GF-D8 (cell line): ENCODE measurements around the gene MKKS.

Source experiments
- DNase-seq: peaks from one replicate; lab custom pipeline; 2025; lab: John Stamatoyannopoulos, UW

The MKKS gene

DNA sequence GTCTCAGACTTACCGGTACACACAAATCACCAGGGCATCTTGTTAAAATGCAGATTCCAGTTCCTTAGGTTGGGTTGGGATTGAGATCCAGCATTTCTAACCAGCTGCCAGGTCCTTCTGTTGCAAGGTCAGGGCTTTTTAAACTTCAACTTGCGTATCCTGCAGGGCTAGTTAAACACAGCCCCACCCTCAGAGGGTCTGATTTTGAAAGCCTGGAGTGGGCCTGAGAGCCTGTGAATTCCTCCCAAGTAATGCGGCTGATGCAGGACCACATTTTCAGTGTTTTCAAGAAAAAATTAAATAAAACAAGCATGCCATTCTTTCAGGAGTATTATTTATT lies 65.3 kb downstream of the MKKS start:
- no peak for DNase-seq

DNA sequence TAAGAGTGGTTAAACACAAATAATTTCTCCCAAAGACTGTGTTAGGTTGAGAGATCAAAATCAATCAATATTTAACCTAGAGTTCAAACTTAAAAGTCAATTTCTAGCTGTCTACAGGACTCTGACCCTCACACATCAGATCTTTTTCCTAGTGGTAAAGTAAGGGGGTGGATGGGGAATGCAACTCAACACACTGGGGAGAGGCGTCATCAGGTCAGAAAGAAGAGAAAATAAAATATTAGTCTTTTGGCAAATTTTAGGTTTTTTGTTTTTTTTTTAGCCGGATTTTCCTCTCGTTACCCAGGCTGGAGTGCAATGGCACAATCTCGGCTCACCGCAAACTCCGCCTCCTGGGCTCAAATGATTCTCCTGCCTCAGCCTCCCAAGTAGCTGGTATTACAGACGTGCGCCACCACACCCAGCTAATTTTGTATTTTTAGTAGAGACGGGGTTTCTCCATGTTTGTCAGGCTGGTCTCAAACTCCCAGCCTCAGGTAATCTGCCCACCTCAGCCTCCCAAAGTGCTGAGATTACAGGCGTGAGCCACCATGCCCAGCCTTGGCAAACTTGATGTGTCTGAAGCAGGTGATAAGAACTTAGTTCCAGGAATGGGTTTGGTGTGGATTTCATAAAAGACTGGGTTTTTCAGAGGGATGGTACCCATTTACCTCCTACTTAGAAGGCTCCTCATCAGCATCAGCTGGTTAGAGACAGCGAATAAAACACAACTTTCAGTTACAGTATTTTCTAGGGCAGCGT lies 65.9 kb downstream of the MKKS start:
- no peak for DNase-seq

GRCh38 chr20:10367693-10367942 lies 66.4 kb downstream of the MKKS start:
- DNase-seq: no peak

- no peak for DNase-seq
Measured at GRCh38 chr20:10366898-10367692, 66.9 kb downstream of the MKKS start.

DNA sequence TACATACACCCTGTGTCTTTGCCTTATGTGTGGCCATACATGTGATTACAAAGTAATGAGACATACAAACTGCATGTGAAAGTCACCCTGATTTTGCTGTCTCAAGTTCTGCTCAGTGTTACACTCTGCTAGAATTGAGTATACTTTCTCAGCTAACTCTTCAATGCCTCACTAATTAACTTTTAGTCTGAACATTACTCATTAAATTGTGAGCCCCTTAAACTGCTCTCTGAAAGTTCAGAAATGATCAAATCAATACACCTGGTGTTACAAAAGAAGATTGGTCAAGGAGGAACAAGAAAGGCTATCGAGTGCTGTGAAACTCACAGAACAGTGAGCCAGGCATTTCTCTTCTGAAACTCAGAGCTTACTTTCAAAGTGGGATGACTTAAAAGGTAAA lies 71.3 kb downstream of the MKKS start:
- DNase-seq: no peak

- no peak for DNase-seq
Measured at GRCh38 chr20:10360878-10361277, 73.1 kb downstream of the MKKS start.

DNA sequence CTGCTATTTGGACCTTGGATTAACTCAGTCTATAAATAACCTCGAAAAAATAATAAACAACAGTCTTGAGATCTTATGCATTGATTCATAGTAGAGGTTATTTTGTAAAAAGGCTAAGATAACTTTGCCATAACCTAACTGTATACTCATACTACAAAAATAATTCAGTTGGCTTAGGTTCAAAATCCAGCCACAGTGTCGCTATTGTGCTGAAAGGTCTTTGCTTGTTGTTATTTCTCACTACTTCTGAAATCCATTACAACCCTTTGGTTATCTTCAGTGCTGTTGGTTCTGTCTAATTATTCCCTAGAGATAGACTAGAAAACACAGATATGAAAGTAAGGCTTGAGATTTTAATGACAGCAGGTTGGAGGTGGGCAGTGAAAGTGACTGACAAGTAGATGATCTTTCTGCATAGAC lies 74.4 kb downstream of the MKKS start:
- no peak for DNase-seq

- no peak for DNase-seq
Measured at GRCh38 chr20:10357974-10358373, 76.0 kb downstream of the MKKS start.

DNA sequence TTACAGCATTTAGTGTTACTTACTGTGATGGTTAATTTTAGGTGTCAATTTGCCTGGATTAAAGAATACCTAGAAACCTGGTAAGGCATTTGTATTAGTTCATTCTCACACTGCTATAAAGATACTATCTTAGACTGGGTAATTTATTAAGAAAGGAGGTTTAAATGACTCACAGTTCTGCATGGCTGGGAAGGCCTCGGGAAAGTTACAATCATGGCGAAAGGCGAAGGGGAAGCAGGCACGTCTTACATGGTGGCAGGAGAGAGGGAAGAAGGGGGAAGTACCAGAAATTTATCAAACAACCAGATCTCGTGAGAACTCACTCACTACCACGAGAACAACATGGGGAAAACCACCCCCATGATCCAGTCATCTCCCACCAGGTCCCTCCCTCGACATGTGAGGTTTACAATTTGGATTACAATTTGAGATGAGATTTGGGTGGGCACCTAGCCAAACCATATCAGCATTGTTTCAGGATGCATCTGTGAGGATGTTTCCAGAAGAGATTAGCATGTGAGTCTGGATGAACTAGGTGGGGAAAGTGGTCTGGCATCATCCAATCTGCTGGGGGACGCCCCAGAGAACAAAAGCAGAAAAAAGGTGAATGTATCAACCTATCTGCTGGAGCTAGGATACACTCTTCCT lies 76.8 kb downstream of the MKKS start:
- no peak for DNase-seq

DNA sequence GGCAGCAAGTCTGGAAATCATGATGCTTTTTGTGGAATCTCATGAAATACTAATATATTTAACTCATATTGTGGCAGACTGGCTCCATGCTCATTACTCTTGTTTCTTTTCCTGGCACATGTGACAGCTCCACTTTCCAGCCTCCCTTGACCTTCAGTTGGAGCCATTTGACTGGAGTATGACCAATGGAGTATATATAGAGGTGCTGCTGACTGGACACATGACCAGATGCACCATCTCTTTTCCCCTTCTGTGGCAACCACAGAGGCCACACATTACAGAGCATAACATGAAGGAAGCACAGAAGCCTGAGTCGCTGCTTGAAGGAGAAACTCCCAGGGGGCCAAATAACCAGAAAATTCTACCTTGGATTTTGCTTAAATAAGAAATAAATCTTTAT lies 77.4 kb downstream of the MKKS start:
- no peak for DNase-seq

DNA sequence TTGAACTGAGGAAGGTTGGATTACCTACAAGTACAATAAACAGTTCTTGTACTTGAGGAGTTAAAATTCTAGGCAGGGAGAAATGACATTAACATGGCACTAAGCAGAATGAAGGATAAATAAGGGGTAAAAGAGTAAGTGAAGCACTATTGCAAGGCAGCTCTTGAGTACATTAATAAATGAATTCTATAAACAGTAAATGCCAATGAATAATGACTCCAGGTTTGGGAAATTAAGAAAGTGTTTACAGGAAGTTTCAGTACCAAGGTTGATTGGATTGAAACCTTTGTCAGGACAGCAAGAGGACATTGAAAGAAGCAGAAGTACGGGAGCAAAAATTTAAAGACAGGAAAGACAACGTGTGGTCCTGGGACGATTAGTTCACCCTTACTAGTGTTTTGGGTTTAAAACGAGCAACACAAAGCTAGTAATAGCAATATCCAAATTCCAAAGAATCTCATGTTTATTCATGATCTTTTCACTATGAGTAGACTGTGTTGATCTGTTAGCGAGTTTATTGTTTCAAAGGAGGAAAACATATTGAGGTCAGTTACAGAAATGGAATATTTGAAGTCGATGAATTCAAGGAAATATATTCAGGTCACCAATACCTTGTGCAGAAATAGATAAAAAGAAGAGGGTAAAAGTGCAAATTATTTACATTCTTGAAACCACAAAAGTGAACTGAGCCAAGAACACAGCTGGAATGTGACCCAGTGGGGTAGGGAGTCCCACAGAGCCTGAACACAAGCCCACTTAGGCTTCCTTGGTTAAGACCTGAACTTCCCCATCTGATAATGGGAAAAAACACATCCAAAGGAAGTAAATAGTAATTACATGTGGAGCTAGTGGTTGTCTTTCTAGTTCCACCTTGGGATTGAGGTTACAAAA lies 80.8 kb downstream of the MKKS start:
- no peak for DNase-seq
